Suppressor macrophage (primary cell): ENCODE measurements around the gene GALNT18.

ENCODE experiments used
- DNase-seq, 4 experiments: peaks; one replicate each; pipeline ENCODE4 v3.0.0-alpha.2; 2020 to 2022

GALNT18 gene

GRCh38 chr11:11294551-11294855 is 327.3 kb downstream of the GALNT18 start:
- no peak for DNase-seq

GRCh38 chr11:11293798-11294550 is 327.8 kb downstream of the GALNT18 start:
- DNase-seq, result no peak

- DNase-seq, result no peak
Measured at GRCh38 chr11:11292839-11293238, 329.0 kb downstream of the GALNT18 start.

- peak; percentile 4 to 60 (median 24) for DNase-seq
Measured at GRCh38 chr11:11291041-11292015, 330.5 kb downstream of the GALNT18 start.

- no peak for DNase-seq
Measured at GRCh38 chr11:11290354-11290753, 331.5 kb downstream of the GALNT18 start.

- DNase-seq, result no peak
Measured at GRCh38 chr11:11289669-11290068, 332.1 kb downstream of the GALNT18 start.

- no peak for DNase-seq
Measured at GRCh38 chr11:11288972-11289616, 332.7 kb downstream of the GALNT18 start.

- no peak for DNase-seq
Measured at GRCh38 chr11:11284481-11284880, 337.3 kb downstream of the GALNT18 start.

GRCh38 chr11:11281626-11282025 is 340.2 kb downstream of the GALNT18 start:
- no peak for DNase-seq

- DNase-seq, result no peak
Measured at GRCh38 chr11:11280826-11281225, 341.0 kb downstream of the GALNT18 start.

GRCh38 chr11:11279956-11280689 is 341.7 kb downstream of the GALNT18 start:
- DNase-seq, result no peak

- DNase-seq, result no peak
Measured at GRCh38 chr11:11272254-11272653, 349.6 kb downstream of the GALNT18 start.

GRCh38 chr11:11270236-11270775 is 351.5 kb downstream of the GALNT18 start:
- no peak for DNase-seq

- no peak for DNase-seq
Measured at GRCh38 chr11:11268706-11269105, 353.1 kb downstream of the GALNT18 start.

- DNase-seq, result no peak
Measured at GRCh38 chr11:11268119-11268518, 353.7 kb downstream of the GALNT18 start.

GRCh38 chr11:11267312-11267711 is 354.5 kb downstream of the GALNT18 start:
- no peak for DNase-seq

- peak; percentile 39 to 63 (median 47) for DNase-seq
Measured at GRCh38 chr11:11265994-11266606, 355.7 kb downstream of the GALNT18 start.

GRCh38 chr11:11265320-11265719 is 356.5 kb downstream of the GALNT18 start:
- no peak for DNase-seq

- DNase-seq, result no peak
Measured at GRCh38 chr11:11263238-11264005, 358.4 kb downstream of the GALNT18 start.

GRCh38 chr11:11262171-11262920 is 359.5 kb downstream of the GALNT18 start:
- no peak for DNase-seq
